Astrocyte (in vitro differentiated cells and primary cell): Measurements from ENCODE around the gene HMGCL.

ENCODE experiments used
- EZH2 ChIP-seq: IDR thresholded peaks from 2 replicates; pipeline ENCODE4 v1.6.1; 2012; ENCODE audit warnings: mild to moderate bottlenecking, low read length, inconsistent platforms; ENCODE audit not compliant: insufficient read depth
- TF ChIP-seq, protein P1 (sequence below): IDR thresholded peaks from 2 replicates; pipeline ENCODE4 v1.5.1; 2011; ENCODE audit warnings: low read depth, mild to moderate bottlenecking, inconsistent platforms, low read length, moderate library complexity; ENCODE audit not compliant: insufficient read depth

DNA sequence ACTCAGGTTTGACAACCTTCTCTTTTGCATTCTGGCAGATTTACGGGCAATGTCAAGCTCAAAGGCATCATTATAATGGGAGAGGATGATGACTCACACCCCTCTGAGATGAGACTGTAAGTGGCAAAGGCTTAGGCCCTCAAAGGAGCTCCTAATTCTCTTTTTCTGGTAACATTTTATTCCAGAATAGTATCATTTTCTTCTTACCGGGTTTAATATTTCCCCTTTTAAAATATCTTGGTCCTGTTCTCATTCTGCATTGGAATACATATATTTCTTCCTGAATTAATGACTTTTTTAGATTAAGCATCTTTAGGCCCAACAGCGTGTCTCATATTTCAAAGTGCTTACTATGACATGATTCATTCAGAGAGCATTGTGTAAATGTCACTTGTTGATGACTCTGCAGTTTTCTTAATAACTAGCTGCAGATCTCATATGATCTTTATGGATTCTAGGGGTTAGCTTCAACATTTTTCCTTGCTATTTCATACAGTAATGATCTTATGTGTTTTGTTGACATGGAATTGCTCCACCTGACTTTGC is 45.3 kb downstream of the HMGCL start:
- TF ChIP-seq, protein P1, sequence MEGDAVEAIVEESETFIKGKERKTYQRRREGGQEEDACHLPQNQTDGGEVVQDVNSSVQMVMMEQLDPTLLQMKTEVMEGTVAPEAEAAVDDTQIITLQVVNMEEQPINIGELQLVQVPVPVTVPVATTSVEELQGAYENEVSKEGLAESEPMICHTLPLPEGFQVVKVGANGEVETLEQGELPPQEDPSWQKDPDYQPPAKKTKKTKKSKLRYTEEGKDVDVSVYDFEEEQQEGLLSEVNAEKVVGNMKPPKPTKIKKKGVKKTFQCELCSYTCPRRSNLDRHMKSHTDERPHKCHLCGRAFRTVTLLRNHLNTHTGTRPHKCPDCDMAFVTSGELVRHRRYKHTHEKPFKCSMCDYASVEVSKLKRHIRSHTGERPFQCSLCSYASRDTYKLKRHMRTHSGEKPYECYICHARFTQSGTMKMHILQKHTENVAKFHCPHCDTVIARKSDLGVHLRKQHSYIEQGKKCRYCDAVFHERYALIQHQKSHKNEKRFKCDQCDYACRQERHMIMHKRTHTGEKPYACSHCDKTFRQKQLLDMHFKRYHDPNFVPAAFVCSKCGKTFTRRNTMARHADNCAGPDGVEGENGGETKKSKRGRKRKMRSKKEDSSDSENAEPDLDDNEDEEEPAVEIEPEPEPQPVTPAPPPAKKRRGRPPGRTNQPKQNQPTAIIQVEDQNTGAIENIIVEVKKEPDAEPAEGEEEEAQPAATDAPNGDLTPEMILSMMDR, result no peak
- no peak for TF ChIP-seq EZH2
